SK-N-SH (cell line): ENCODE data around the gene HOXD13.

Experiments used
- TEAD4 ChIP-seq: IDR thresholded peaks from 2 replicates; pipeline ENCODE4 v1.4.0; 2012; ENCODE audit warnings: mild to moderate bottlenecking, borderline replicate concordance; ENCODE audit not compliant: insufficient read depth
- TF ChIP-seq, protein P1 (sequence below): fragments of 150-350 bp; IDR thresholded peaks from 2 replicates; pipeline ENCODE4 v1.6.1; 2016; ENCODE audit warnings: mild to moderate bottlenecking, low read depth, low read length

DNA sequence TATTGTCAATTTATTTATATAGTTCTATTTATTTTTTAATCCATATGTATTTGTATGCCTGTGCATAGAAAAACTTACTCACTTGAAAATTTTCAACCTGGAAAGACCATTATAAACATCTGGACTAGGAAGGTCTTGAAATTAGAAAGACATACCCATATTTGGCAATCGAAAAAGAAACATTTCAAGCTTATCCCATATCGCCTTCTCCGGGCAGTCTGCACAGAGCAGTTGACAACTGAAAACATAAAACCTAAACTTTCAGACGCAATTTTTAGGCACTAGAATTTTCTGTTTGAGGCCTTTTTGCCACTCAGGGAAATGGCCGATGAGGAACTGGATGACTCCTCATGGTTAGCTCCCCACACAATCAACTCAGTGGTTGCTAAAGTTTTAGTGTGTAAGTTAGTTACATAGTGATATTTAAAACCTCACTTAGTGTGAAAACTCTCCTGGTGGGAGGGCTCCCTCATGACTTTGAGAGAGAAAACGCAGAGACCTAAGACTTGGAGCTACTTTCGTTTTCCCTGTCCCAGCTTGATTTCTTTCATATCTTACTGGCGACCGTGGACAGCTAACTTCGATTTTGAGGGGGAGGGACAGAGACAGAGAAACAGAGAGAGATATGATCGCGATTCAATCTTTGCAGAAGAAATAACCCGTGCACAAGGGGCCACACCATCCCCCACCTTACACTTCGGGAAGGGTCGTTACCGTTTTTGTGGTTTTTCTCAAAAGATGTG, 3.9 kb downstream of the HOXD13 start:
- TF ChIP-seq, protein P1, sequence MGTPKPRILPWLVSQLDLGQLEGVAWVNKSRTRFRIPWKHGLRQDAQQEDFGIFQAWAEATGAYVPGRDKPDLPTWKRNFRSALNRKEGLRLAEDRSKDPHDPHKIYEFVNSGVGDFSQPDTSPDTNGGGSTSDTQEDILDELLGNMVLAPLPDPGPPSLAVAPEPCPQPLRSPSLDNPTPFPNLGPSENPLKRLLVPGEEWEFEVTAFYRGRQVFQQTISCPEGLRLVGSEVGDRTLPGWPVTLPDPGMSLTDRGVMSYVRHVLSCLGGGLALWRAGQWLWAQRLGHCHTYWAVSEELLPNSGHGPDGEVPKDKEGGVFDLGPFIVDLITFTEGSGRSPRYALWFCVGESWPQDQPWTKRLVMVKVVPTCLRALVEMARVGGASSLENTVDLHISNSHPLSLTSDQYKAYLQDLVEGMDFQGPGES, result no peak
- no peak for TF ChIP-seq TEAD4
